MM.1S (cell line): ENCODE measurements around the gene FAM9A.

ENCODE experiments used
- DNase-seq: peaks from one replicate; pipeline ENCODE4 v3.0.0-alpha.2; 2015
- H2AFZ ChIP-seq: fragments of 300-600 bp; sonication (generic); 2 replicates; pipeline ENCODE4 v1.6.0; 2016; ENCODE audit warnings: antibody characterized with exemption, low read length
- H3F3A ChIP-seq: fragments of 300-600 bp; sonication (generic); 2 replicates; pipeline ENCODE4 v1.6.1; 2016; ENCODE audit warnings: mild to moderate bottlenecking, antibody characterized with exemption, low read length, moderate library complexity, mixed read lengths; ENCODE audit not compliant: insufficient read depth
- H3K27ac ChIP-seq: fragments of 300-600 bp; sonication (generic); 2 replicates; pipeline ENCODE4 v1.5.1; 2016; ENCODE audit warnings: mild to moderate bottlenecking, low read length
- H3K27me3 ChIP-seq: fragments of 300-600 bp; sonication (generic); replicated peaks from 2 replicates; pipeline ENCODE4 v1.6.0; 2016; ENCODE audit warnings: low read length; ENCODE audit not compliant: insufficient read depth
- H3K36me3 ChIP-seq: fragments of 300-600 bp; sonication (generic); replicated peaks from 2 replicates; pipeline ENCODE4 v1.6.1; 2016; ENCODE audit warnings: mild to moderate bottlenecking, low read length, mixed read lengths; ENCODE audit not compliant: insufficient read depth
- H3K4me1 ChIP-seq: fragments of 300-600 bp; sonication (generic); 2 replicates; pipeline ENCODE4 v1.6.1; 2016; ENCODE audit warnings: low read length, mixed read lengths
- H3K4me2 ChIP-seq: fragments of 300-600 bp; sonication (generic); 2 replicates; pipeline ENCODE4 v1.6.0; 2016; ENCODE audit warnings: low read depth, low read length
- H3K4me3 ChIP-seq: fragments of 300-600 bp; sonication (generic); 2 replicates; pipeline ENCODE4 v1.5.1; 2016; ENCODE audit warnings: low read length, mixed read lengths
- H3K79me2 ChIP-seq: fragments of 300-600 bp; sonication (generic); 2 replicates; pipeline ENCODE4 v1.6.1; 2016; ENCODE audit warnings: mixed run types, low read length, mixed read lengths
- H3K9ac ChIP-seq: fragments of 300-600 bp; sonication (generic); 2 replicates; pipeline ENCODE4 v1.6.1; 2016; ENCODE audit warnings: low read length, mixed read lengths
- H3K9me2 ChIP-seq: fragments of 300-600 bp; sonication (generic); replicated peaks from 2 replicates; pipeline ENCODE4 v1.6.1; 2016; ENCODE audit warnings: mild to moderate bottlenecking, low read length, mixed read lengths; ENCODE audit not compliant: insufficient read depth
- H3K9me3 ChIP-seq: fragments of 300-600 bp; sonication (generic); replicated peaks from 2 replicates; pipeline ENCODE4 v1.6.1; 2016; ENCODE audit warnings: mild to moderate bottlenecking, low read length, mixed read lengths; ENCODE audit not compliant: insufficient read depth
- H4K20me1 ChIP-seq: fragments of 300-600 bp; sonication (generic); 2 replicates; pipeline ENCODE4 v1.6.1; 2016; ENCODE audit warnings: mild to moderate bottlenecking, low read length, moderate library complexity, mixed read lengths; ENCODE audit not compliant: insufficient read depth
- CTCF ChIP-seq: fragments of 300-600 bp; sonication (generic); IDR thresholded peaks from 2 replicates; pipeline ENCODE4 v1.5.1; 2016; ENCODE audit warnings: antibody characterized with exemption, low read length, mixed read lengths
- EZH2 ChIP-seq: fragments of 300-600 bp; sonication (generic); optimal IDR thresholded peaks from 2 replicates; pipeline ENCODE3; 2017; ENCODE audit warnings: low read depth, mild to moderate bottlenecking, antibody characterized with exemption, low read length, mixed read lengths
- EZH2phosphoT487 ChIP-seq: fragments of 300-600 bp; sonication (generic); IDR thresholded peaks from 2 replicates; pipeline ENCODE4 v1.6.1; 2018; ENCODE audit warnings: antibody characterized with exemption, low read length

The FAM9A gene

GRCh38 chrX:8845060-8845459 lies 43.9 kb upstream of the FAM9A start:
- no peaks in the 10 kb centered on the region for H3K27me3 ChIP-seq
- TF ChIP-seq CTCF (no peak), EZH2 (no peak), EZH2phosphoT487 (no peak)
- no peak overlapping the region for H3K9ac ChIP-seq
- H3K9me3 ChIP-seq, result no peaks in the 10 kb centered on the region
- no peak overlapping the region for H3K4me2 ChIP-seq
- no peaks in the 10 kb centered on the region for H3K79me2 ChIP-seq
- no peaks in the 10 kb centered on the region for H4K20me1 ChIP-seq
- no peak overlapping the region for H2AFZ ChIP-seq
- H3K4me1 ChIP-seq, result no peaks in the 10 kb centered on the region
- DNase-seq, result no peak
- no peak overlapping the region for H3K4me3 ChIP-seq
- H3K9me2 ChIP-seq, result no peaks in the 10 kb centered on the region
- H3K36me3 ChIP-seq, result no peaks in the 10 kb centered on the region
- H3K27ac ChIP-seq, result no peak overlapping the region
- no peaks in the 10 kb centered on the region for H3F3A ChIP-seq

- H3K9me3 ChIP-seq, result no peaks in the 10 kb centered on the region
- DNase-seq, result no peak
- no peaks in the 10 kb centered on the region for H3K27me3 ChIP-seq
- H3K79me2 ChIP-seq, result no peaks in the 10 kb centered on the region
- no peaks in the 10 kb centered on the region for H3K36me3 ChIP-seq
- H3F3A ChIP-seq, result no peaks in the 10 kb centered on the region
- H3K4me2 ChIP-seq, result no peak overlapping the region
- no peaks in the 10 kb centered on the region for H3K4me1 ChIP-seq
- no peak overlapping the region for H2AFZ ChIP-seq
- H4K20me1 ChIP-seq, result no peaks in the 10 kb centered on the region
- TF ChIP-seq EZH2phosphoT487 (no peak), CTCF (no peak), EZH2 (no peak)
- H3K9me2 ChIP-seq, result no peaks in the 10 kb centered on the region
- H3K9ac ChIP-seq, result no peak overlapping the region
- no peak overlapping the region for H3K27ac ChIP-seq
- H3K4me3 ChIP-seq, result no peak overlapping the region
Observed at GRCh38 chrX:8844157-8844556, 43.0 kb upstream of the FAM9A start.

- H3K27ac ChIP-seq, result no peak overlapping the region
- no peaks in the 10 kb centered on the region for H3K4me1 ChIP-seq
- H2AFZ ChIP-seq, result no peak overlapping the region
- H3K9me2 ChIP-seq, result no peaks in the 10 kb centered on the region
- no peaks in the 10 kb centered on the region for H3K79me2 ChIP-seq
- H4K20me1 ChIP-seq, result no peaks in the 10 kb centered on the region
- H3K4me3 ChIP-seq, result no peak overlapping the region
- H3K9ac ChIP-seq, result no peak overlapping the region
- H3K9me3 ChIP-seq, result no peaks in the 10 kb centered on the region
- TF ChIP-seq EZH2, result no peak
- TF ChIP-seq EZH2phosphoT487, result no peak
- no peak for TF ChIP-seq CTCF
- no peaks in the 10 kb centered on the region for H3K27me3 ChIP-seq
- H3K4me2 ChIP-seq, result no peak overlapping the region
- no peaks in the 10 kb centered on the region for H3K36me3 ChIP-seq
- DNase-seq, result no peak
- no peaks in the 10 kb centered on the region for H3F3A ChIP-seq
Observed at GRCh38 chrX:8841911-8842310, 40.7 kb upstream of the FAM9A start.

- no peak overlapping the region for H3K4me2 ChIP-seq
- no peak overlapping the region for H3K4me3 ChIP-seq
- H3K9me3 ChIP-seq, result no peaks in the 10 kb centered on the region
- no peak for DNase-seq
- no peaks in the 10 kb centered on the region for H3F3A ChIP-seq
- no peak overlapping the region for H3K9ac ChIP-seq
- H3K36me3 ChIP-seq, result no peaks in the 10 kb centered on the region
- TF ChIP-seq CTCF (no peak), EZH2phosphoT487 (no peak), EZH2 (no peak)
- H3K27me3 ChIP-seq, result no peaks in the 10 kb centered on the region
- no peaks in the 10 kb centered on the region for H3K4me1 ChIP-seq
- H3K9me2 ChIP-seq, result no peaks in the 10 kb centered on the region
- no peak overlapping the region for H2AFZ ChIP-seq
- H3K27ac ChIP-seq, result no peak overlapping the region
- no peaks in the 10 kb centered on the region for H3K79me2 ChIP-seq
- H4K20me1 ChIP-seq, result no peaks in the 10 kb centered on the region
Observed at GRCh38 chrX:8834392-8834791, 33.2 kb upstream of the FAM9A start.
